HEK293 (cell line): ENCODE results near the gene TUBB4A.

Experiments
- CTCF ChIA-PET: fragments of 350-600 bp; formaldehyde crosslinking; extraction: SDS; loops from one replicate; lab custom pipeline; 2021; ENCODE audit warnings: antibody characterized with exemption; lab: Yijun Ruan, JAX
- POLR2A ChIA-PET: fragments of 300-600 bp; formaldehyde crosslinking; extraction: SDS; loops from one replicate; lab custom pipeline; 2020; ENCODE audit warnings: antibody characterized with exemption, inconsistent platforms; lab: Yijun Ruan, JAX
- H3K27ac ChIP-seq: fragments of 200-500 bp; sonication (Bioruptor generic); 2 replicates; pipeline ENCODE4 v1.5.1; 2014; ENCODE audit warnings: low read depth, low read length, control low read depth, inconsistent platforms; ENCODE audit errors: extremely low read depth
- H3K36me3 ChIP-seq, 2 experiments: fragments of 200-500 bp in 1 of 2; sonication (Bioruptor generic) in 1 of 2; 1 replicate in 1 of 2; 2 replicates in 1 of 2; pipeline ENCODE4 v1.5.1; 2014 to 2017; ENCODE audit warnings: inconsistent platforms in 2 of 2, low read length in 2 of 2; ENCODE audit not compliant: control insufficient read depth in 2 of 2, insufficient read depth in 1 of 2
- H3K4me1 ChIP-seq: fragments of 200-500 bp; sonication (Bioruptor generic); 2 replicates; pipeline ENCODE4 v1.5.1; 2014; ENCODE audit warnings: mild to moderate bottlenecking, low read length, inconsistent platforms; ENCODE audit not compliant: control insufficient read depth, insufficient read depth
- H3K4me3 ChIP-seq: 2 replicates; pipeline ENCODE4 v1.5.1; 2011; ENCODE audit warnings: low read depth, mild to moderate bottlenecking, control low read depth, low read length, moderate library complexity
- H3K9me3 ChIP-seq: fragments of 200-500 bp; sonication (Bioruptor generic); 2 replicates; pipeline ENCODE4 v1.5.1; 2014; ENCODE audit warnings: low read depth, low read length, inconsistent platforms; ENCODE audit not compliant: control insufficient read depth, insufficient read depth
- BCL6B ChIP-seq: fragments of 450-650 bp; formaldehyde crosslinking; IDR thresholded peaks from 2 replicates; pipeline ENCODE4 v1.5.1; 2017; ENCODE audit warnings: missing biosample characterization, missing genetic modification characterization
- KLF1 ChIP-seq: fragments of 450-650 bp; formaldehyde crosslinking; IDR thresholded peaks from 2 replicates; pipeline ENCODE4 v1.5.1; 2016; ENCODE audit warnings: missing biosample characterization, missing genetic modification characterization
- KLF10 ChIP-seq: fragments of 450-650 bp; IDR thresholded peaks from 2 replicates; pipeline ENCODE4 v1.5.1; 2018; ENCODE audit warnings: missing biosample characterization, mild to moderate bottlenecking, missing genetic modification characterization
- MEIS1 ChIP-seq: sonication (generic); formaldehyde crosslinking; IDR thresholded peaks from 2 replicates; pipeline ENCODE4 v1.8.1; 2022; ENCODE audit warnings: missing genetic modification reagents, mild to moderate bottlenecking, borderline replicate concordance
- MYNN ChIP-seq: fragments of 450-650 bp; formaldehyde crosslinking; IDR thresholded peaks from 2 replicates; pipeline ENCODE4 v1.5.1; 2016; ENCODE audit warnings: missing biosample characterization, missing genetic modification characterization, borderline replicate concordance
- REPIN1 ChIP-seq: fragments of 450-650 bp; formaldehyde crosslinking; IDR thresholded peaks from 2 replicates; pipeline ENCODE4 v1.5.1; 2017; ENCODE audit warnings: missing biosample characterization, missing genetic modification characterization, low read depth
- SCRT2 ChIP-seq: fragments of 450-650 bp; formaldehyde crosslinking; IDR thresholded peaks from 2 replicates; pipeline ENCODE4 v1.5.1; 2016; ENCODE audit warnings: missing biosample characterization, missing genetic modification characterization
- SETDB1 ChIP-seq: IDR thresholded peaks from one replicate; pipeline ENCODE4 v1.6.1; 2017; ENCODE audit warnings: mild to moderate bottlenecking, low read length, moderate library complexity, mixed read lengths; ENCODE audit not compliant: insufficient read length
- SP7 ChIP-seq: fragments of 450-650 bp; formaldehyde crosslinking; IDR thresholded peaks from 2 replicates; pipeline ENCODE4 v1.5.1; 2016; ENCODE audit warnings: missing biosample characterization, missing genetic modification characterization
- TRIM28 ChIP-seq: IDR thresholded peaks from 2 replicates; pipeline ENCODE4 v1.6.1; 2011; ENCODE audit warnings: low read length, control low read depth, borderline replicate concordance
- ZBTB17 ChIP-seq: fragments of 450-650 bp; formaldehyde crosslinking; IDR thresholded peaks from 2 replicates; pipeline ENCODE4 v1.5.1; 2016; ENCODE audit warnings: missing biosample characterization, missing genetic modification characterization
- ZBTB21 ChIP-seq: fragments of 450-650 bp; formaldehyde crosslinking; IDR thresholded peaks from 2 replicates; pipeline ENCODE4 v1.5.1; 2017; ENCODE audit warnings: missing biosample characterization, missing genetic modification characterization
- ZNF114 ChIP-seq: fragments of 450-650 bp; formaldehyde crosslinking; IDR thresholded peaks from 2 replicates; pipeline ENCODE4 v1.5.0; 2017; ENCODE audit warnings: missing biosample characterization, missing genetic modification characterization
- ZNF121 ChIP-seq: fragments of 450-650 bp; formaldehyde crosslinking; IDR thresholded peaks from 2 replicates; pipeline ENCODE4 v1.5.1; 2016; ENCODE audit warnings: missing biosample characterization, missing genetic modification characterization
- ZNF24 ChIP-seq: fragments of 450-650 bp; formaldehyde crosslinking; IDR thresholded peaks from 2 replicates; pipeline ENCODE4 v1.5.1; 2016; ENCODE audit warnings: missing biosample characterization, missing genetic modification characterization
- ZNF335 ChIP-seq: fragments of 450-650 bp; formaldehyde crosslinking; conservative IDR thresholded peaks from 2 replicates; pipeline ENCODE4 v1.5.1; 2016; ENCODE audit warnings: missing biosample characterization, missing genetic modification characterization
- ZNF391 ChIP-seq: fragments of 450-650 bp; formaldehyde crosslinking; IDR thresholded peaks from 2 replicates; pipeline ENCODE4 v1.5.1; 2016; ENCODE audit warnings: low read depth, missing biosample characterization, missing genetic modification characterization, borderline replicate concordance
- ZNF518A ChIP-seq: fragments of 450-650 bp; formaldehyde crosslinking; conservative IDR thresholded peaks from 2 replicates; pipeline ENCODE4 v1.5.1; 2016; ENCODE audit warnings: low read depth, missing biosample characterization, missing genetic modification characterization
- ZNF529 ChIP-seq: fragments of 450-650 bp; formaldehyde crosslinking; IDR thresholded peaks from 2 replicates; pipeline ENCODE4 v1.5.1; 2017; ENCODE audit warnings: missing genetic modification characterization, missing biosample characterization; ENCODE audit not compliant: insufficient replicate concordance
- ZNF560 ChIP-seq: fragments of 450-650 bp; formaldehyde crosslinking; IDR thresholded peaks from 2 replicates; pipeline ENCODE4 v1.5.1; 2017; ENCODE audit warnings: missing biosample characterization, missing genetic modification characterization, borderline replicate concordance
- ZNF677 ChIP-seq: fragments of 450-650 bp; IDR thresholded peaks from 2 replicates; pipeline ENCODE4 v1.5.0; 2018; ENCODE audit warnings: missing biosample characterization, mild to moderate bottlenecking, missing genetic modification characterization, moderate library complexity
- ZNF692 ChIP-seq: fragments of 450-650 bp; formaldehyde crosslinking; IDR thresholded peaks from 2 replicates; pipeline ENCODE4 v1.5.1; 2016; ENCODE audit warnings: missing biosample characterization, missing genetic modification characterization
- ZNF768 ChIP-seq: fragments of 450-650 bp; formaldehyde crosslinking; IDR thresholded peaks from 2 replicates; pipeline ENCODE4 v1.5.1; 2018; ENCODE audit warnings: missing biosample characterization, mild to moderate bottlenecking, missing genetic modification characterization
- TF ChIP-seq, protein P1 (sequence below): fragments of 450-650 bp; formaldehyde crosslinking; IDR thresholded peaks from 2 replicates; pipeline ENCODE4 v1.5.1; 2017; ENCODE audit warnings: missing biosample characterization, missing genetic modification characterization
- TF ChIP-seq, protein P2 (sequence below): fragments of 450-650 bp; formaldehyde crosslinking; IDR thresholded peaks from 2 replicates; pipeline ENCODE4 v1.5.1; 2016; ENCODE audit warnings: missing biosample characterization, missing genetic modification characterization, borderline replicate concordance

TUBB4A gene

GRCh38 chr19:6530386-6531162 is 28.5 kb upstream of the TUBB4A start, which contains the start of gene TNFSF9:
TNFSF9 (plus strand) TSS chr19:6531026; CDS start chr19:6531037, 11 bp downstream.
- ChIA-PET CTCF (interaction anchor here (0.6 to 0.8 kb wide), 2 partner anchors 101 to 335 kb away, joined by 3 to 4 read pairs; no protein-coding TSS in a partner anchor), POLR2A (interaction anchor here (0.5 to 1.4 kb wide), 22 partner anchors 8 to 561 kb away, joined by 3 to 17 read pairs (median 4); partner anchors contain the start of genes ALKBH7, GPR108, KHSRP and SH2D3A)
- peaks cover 0 to 11% of the 10 kb centered on the region in 2 experiments; a peak in 1 of 3 replicates for H3K36me3 ChIP-seq
- H3K4me3 ChIP-seq, result peak within 1 kb of the TSS; percentile 56
- H3K9me3 ChIP-seq, result no peaks in the 10 kb centered on the region
- H3K4me1 ChIP-seq, result no peaks in the 10 kb centered on the region; the same call in 1 of the 2 replicates
- peak within 1 kb of the TSS; percentile 49; the same call in 1 of the 2 replicates for H3K27ac ChIP-seq
- peak; percentile 83 for TF ChIP-seq SP7
- no peak for TF ChIP-seq ZNF529 (tag by site-specific recombination)
- TF ChIP-seq ZNF121, result no peak
- peak; percentile 95 for TF ChIP-seq ZBTB17 (tag by site-specific recombination)
- TF ChIP-seq ZNF677 (tag by site-specific recombination), result no peak
- no peak for TF ChIP-seq MYNN (tag by site-specific recombination)
- no peak for TF ChIP-seq ZNF24 (tag by site-specific recombination)
- no peak for TF ChIP-seq SETDB1
- peak; percentile 78 for TF ChIP-seq ZNF335 (tag by site-specific recombination)
- TF ChIP-seq ZNF768 (tag by site-specific recombination), result no peak
- TF ChIP-seq ZNF692 (tag by site-specific recombination), result peak; percentile 70
- TF ChIP-seq ZNF560 (tag by site-specific recombination), result no peak
- peak; percentile 8; the same call in 1 of the 2 replicates for TF ChIP-seq BCL6B (tag by site-specific recombination)
- TF ChIP-seq SCRT2 (tag by site-specific recombination), result no peak
- TF ChIP-seq ZNF391 (tag by site-specific recombination), result no peak
- peak; percentile 62 for TF ChIP-seq ZBTB21 (tag by site-specific recombination)
- TF ChIP-seq, protein P1, sequence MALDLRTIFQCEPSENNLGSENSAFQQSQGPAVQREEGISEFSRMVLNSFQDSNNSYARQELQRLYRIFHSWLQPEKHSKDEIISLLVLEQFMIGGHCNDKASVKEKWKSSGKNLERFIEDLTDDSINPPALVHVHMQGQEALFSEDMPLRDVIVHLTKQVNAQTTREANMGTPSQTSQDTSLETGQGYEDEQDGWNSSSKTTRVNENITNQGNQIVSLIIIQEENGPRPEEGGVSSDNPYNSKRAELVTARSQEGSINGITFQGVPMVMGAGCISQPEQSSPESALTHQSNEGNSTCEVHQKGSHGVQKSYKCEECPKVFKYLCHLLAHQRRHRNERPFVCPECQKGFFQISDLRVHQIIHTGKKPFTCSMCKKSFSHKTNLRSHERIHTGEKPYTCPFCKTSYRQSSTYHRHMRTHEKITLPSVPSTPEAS, result no peak
- TF ChIP-seq MEIS1, result no peak
- TF ChIP-seq KLF1 (tag by site-specific recombination), result peak; percentile 92
- peak; percentile 70 for TF ChIP-seq ZNF518A
- no peak for TF ChIP-seq KLF10 (tag by site-specific recombination)
- TF ChIP-seq, protein P2, sequence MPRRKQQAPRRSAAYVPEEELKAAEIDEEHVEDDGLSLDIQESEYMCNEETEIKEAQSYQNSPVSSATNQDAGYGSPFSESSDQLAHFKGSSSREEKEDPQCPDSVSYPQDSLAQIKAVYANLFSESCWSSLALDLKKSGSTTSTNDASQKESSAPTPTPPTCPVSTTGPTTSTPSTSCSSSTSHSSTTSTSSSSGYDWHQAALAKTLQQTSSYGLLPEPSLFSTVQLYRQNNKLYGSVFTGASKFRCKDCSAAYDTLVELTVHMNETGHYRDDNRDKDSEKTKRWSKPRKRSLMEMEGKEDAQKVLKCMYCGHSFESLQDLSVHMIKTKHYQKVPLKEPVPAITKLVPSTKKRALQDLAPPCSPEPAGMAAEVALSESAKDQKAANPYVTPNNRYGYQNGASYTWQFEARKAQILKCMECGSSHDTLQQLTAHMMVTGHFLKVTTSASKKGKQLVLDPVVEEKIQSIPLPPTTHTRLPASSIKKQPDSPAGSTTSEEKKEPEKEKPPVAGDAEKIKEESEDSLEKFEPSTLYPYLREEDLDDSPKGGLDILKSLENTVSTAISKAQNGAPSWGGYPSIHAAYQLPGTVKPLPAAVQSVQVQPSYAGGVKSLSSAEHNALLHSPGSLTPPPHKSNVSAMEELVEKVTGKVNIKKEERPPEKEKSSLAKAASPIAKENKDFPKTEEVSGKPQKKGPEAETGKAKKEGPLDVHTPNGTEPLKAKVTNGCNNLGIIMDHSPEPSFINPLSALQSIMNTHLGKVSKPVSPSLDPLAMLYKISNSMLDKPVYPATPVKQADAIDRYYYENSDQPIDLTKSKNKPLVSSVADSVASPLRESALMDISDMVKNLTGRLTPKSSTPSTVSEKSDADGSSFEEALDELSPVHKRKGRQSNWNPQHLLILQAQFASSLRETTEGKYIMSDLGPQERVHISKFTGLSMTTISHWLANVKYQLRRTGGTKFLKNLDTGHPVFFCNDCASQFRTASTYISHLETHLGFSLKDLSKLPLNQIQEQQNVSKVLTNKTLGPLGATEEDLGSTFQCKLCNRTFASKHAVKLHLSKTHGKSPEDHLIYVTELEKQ (tag by site-specific recombination), result no peak
- peak; percentile 49 for TF ChIP-seq TRIM28
- no peak for TF ChIP-seq ZNF114 (tag by site-specific recombination)
- TF ChIP-seq REPIN1 (tag by site-specific recombination), result no peak
